D721Med (cell line): Measurements from ENCODE around the gene NAP1L4.
A peak's percentile ranks its signal among the peaks of the same experiment; 100 is the strongest.

ENCODE experiments used
- DNase-seq: peaks from one replicate; pipeline ENCODE4 v3.0.0; 2011; ENCODE audit warnings: low spot score; ENCODE audit not compliant: insufficient read length
- FAIRE-seq: peaks from 2 replicates; lab custom pipeline; 2011; peaks lifted over from hg19 to GRCh38; lab: Jason Lieb, UNC
- TF ChIP-seq, protein P1 (sequence below): IDR thresholded peaks from 2 replicates; pipeline ENCODE4 v1.5.1; 2012; ENCODE audit warnings: mild to moderate bottlenecking, control low read depth; ENCODE audit not compliant: insufficient read depth; ENCODE audit errors: missing control alignments

Gene NAP1L4

DNA sequence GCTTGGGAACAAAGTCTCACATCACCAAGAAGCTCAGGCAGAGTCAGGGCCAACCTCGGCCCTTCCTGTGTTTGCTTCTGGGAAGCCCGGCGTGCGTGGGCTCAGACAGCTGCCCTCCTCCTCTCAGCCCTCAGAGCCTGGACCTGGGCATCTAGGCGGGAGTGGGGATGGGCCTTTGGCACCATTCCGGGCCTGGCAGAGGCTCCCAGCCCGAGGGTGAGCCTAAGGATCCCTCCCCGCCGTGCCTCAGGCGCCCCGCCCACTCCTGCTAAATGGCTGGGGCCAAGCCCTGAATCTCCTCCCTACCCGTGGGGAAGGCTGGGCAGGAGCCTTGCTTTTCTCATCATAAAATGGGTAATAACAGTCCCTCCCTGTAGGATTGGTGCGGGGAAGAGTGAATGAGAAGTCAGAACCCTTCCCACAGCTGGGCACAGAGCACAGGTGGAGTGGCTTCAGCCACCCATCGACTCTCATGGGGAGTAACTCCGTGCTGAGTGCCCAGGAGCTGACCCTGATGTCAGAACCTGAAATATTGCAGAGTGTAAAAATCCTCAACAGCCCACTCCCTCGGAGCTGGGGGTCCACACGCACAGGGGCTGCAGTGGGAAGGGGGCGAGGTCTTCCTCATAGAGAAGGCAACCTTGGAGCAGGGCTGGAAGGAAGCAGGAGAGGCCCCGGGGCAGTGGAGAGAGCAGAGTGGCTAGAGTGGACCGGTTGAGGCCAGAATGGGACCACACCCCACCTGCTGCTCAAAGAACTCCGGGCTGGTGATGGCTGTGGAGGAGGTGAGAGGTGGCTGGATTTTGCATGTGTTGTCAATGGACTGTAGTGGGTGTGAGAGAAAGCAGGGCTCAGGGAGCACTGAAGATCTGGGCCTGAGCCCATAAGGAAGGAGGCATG is 87.7 kb downstream of the NAP1L4 start:
- TF ChIP-seq, protein P1, sequence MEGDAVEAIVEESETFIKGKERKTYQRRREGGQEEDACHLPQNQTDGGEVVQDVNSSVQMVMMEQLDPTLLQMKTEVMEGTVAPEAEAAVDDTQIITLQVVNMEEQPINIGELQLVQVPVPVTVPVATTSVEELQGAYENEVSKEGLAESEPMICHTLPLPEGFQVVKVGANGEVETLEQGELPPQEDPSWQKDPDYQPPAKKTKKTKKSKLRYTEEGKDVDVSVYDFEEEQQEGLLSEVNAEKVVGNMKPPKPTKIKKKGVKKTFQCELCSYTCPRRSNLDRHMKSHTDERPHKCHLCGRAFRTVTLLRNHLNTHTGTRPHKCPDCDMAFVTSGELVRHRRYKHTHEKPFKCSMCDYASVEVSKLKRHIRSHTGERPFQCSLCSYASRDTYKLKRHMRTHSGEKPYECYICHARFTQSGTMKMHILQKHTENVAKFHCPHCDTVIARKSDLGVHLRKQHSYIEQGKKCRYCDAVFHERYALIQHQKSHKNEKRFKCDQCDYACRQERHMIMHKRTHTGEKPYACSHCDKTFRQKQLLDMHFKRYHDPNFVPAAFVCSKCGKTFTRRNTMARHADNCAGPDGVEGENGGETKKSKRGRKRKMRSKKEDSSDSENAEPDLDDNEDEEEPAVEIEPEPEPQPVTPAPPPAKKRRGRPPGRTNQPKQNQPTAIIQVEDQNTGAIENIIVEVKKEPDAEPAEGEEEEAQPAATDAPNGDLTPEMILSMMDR, result no peak
- no peak for DNase-seq
- FAIRE-seq, result no peak

DNA sequence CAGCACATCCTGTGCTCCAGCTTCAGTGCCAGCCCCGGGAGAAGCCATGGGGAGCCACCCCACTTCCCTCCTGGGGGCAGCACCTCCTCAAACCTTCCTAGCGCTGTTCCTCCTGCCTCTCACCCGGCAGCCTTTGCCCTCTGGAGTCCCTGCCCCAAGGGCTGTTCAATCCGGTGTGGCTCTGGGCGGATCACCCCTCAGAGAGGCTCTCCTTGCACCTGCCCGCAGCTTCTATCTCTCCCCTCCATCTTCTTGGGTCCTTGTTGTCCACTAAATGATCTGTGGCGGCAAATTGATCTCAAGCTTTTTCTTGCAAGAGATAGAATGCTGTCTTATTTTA is 88.5 kb downstream of the NAP1L4 start:
- FAIRE-seq (no peak), DNase-seq (no peak)
- TF ChIP-seq, protein P1, result no peak

DNA sequence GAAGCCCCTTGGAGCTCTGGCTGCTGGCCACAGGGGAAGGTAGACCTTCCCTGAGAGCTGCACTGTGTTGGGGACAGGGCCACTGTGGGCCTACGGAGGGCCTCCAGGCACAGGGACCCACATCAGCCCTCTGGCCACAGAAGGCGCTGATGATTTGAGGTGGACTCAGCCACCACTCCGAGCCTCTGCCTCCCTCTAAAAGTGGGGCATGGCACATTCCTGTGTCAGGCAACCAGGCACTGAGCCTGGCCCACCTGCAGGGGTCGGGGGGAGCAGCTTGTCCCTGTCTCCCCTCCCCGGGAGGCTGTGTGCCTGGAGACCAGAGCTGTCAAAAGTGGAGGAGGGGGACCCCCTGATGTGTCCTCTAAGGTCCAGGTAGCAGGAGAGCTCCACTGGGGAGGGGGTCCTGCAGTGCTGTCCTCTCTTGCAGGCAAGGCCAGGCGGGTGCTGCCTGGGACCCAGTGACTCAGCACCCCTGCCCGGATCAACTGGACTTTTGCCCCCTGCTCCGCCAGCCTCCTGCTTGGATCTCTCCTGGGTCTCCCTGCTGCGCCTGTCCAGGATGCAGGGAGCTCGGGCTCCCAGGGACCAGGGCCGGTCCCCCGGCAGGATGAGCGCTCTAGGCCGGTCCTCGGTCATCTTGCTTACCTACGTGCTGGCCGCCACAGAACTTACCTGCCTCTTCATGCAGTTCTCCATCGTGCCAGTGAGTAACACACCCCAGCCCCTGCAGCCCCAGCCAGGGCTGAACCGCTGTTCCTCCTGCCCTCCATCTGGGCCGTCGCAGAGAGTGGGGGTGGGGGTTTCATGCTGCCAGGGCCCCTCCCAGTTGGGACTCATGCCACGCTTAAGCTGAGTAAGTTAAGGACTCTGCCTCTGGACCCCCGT is 89.1 kb downstream of the NAP1L4 start:
- TF ChIP-seq, protein P1, result no peak
- DNase-seq, result no peak

DNA sequence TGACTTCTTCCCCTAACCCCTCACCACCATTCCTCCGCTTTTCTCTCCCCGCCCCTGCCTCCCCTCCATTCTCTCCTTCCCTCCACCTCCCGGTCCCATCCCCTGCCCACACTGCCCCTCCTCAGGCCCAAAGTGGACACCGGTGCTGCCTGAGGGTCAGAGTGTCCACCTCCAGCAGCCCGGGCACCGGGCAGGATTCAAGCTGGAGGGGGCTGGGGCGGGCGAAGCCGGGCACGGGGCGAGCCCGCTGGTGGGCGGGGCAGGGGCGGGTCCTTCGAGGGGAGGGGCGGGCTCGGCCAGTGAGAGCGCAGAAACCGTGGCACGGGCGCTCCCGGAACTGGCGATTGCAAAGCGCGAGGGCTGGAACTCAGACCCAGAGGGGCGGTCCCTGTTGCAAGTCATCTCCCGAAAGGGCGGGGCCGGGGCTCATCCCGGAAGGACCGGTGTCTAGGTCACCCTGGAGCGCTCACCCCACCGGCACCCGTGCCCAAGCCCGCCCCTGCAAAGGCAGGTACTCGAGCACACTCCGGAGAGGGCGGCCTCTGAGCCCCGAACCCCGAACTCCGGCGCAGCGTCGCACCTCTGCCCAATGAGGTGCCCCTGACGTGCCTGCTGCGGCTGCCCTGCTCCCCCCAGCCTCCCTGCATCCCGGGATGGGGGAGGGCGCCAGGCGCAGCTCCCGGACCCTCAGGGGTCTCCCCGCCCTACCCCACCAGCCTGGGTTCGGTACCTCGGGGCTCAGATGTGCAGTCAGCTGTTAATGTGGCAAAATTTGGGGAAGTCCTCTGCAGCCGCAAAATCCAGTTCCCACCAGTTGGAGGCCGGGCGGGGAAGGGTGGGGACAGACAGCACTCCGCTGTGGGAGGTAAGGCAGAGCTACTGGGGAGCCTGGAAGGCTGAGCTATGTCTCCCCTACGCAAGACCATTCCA is 90.0 kb downstream of the NAP1L4 start:
- no peak for FAIRE-seq
- TF ChIP-seq, protein P1, result no peak
- peak; percentile 72 for DNase-seq

More for the DNA sequence above, 89.1 kb downstream of the NAP1L4 start:
- no peak for FAIRE-seq

DNA sequence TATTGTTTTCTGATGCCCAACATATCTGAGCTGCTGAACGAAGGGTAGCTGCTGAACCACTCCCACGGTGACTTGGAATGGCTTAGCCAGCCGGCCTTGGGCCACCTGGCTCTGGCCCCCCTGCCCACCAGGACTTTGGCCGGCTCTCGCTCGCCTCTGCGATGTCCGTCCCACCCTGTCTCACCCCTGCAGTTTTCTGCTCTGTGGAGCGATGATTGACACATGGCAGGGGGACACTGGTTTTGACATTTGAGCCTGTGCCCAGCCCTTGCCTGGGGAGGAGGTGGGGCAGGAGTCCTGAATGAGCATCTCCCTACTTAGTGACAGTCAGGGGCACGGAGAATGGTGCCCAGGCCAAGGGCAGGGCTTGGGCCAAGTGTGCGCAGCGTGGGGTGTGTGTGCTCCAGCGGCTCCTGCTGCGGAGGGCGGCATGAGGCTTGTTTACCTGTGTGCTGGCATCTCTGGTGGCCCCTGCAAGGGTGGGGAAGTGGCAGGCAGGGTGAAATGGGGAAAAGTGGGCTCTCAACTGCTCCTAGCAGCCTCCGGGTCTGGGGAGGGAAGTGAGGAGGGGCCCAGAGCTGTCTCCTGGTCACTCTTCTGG is 90.8 kb downstream of the NAP1L4 start:
- TF ChIP-seq, protein P1, result no peak
- FAIRE-seq (no peak), DNase-seq (no peak)

DNA sequence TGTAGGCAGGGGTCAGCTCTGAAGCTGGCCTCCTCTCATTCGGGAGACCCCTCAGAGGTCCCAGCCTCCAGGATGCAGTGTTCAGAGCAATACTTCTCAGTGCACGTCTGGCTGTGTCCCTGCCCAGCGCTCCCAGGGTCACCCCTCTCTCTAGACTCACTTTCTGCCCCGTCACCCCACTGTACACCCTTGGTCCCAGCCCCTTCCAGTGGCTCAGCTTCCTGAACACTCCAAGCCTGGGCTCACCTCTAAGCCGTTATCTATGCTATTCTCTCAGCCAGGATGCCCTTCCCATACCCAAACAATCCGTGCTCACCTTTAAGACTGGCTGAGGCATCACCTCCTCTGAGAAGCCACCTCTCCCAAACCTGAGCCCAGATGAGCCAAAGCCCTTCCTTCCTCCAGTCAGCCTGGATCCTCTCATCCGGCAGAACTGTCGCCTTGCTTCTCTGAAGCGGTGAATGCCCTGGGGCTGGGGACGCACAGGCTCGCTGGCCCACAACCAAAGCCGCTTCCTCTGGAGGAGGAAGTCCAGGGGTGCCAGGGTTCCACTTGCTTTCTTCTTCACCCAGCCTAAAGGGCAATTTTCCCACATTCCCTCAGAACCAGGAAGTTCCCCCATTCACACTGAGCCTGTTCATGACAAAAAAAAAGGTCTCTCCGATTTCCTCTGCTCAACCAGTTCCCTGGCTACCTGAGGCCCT is 92.9 kb downstream of the NAP1L4 start:
- FAIRE-seq (no peak), DNase-seq (no peak)
- TF ChIP-seq, protein P1, result no peak
